ENCODE results near the gene SPRY2. TPM values are rescaled to one million over a fixed set of nuclear protein-coding genes. Genes with fewer than 3 reads are reported as not detected.

The SPRY2 gene
- total and polyA plus RNA-seq, 2 experiments from 2014 or later, result 11.8 to 22.3 TPM

GRCh38 chr13:80336370-80336769 is 4.6 kb downstream of the SPRY2 start:
- no peaks in the 10 kb centered on the region for H3K9me3 ChIP-seq (ENCODE audit: low read depth)
- peaks cover 94% of the 10 kb centered on the region for H3K79me2 ChIP-seq (ENCODE audit: insufficient read depth)
- peak overlapping the region; percentile 95 for H3K9ac ChIP-seq
- TF ChIP-seq EZH2phosphoT487 (IDR thresholded peaks at IDR 0.05; ENCODE audit: insufficient read depth, low read depth) (no peak), EZH2 (IDR thresholded peaks at IDR 0.05; ENCODE audit: insufficient read depth, poor library complexity, severe bottlenecking) (no peak)
- 28 to 39% methylated on average over 2 of the region's 2 CpGs for WGBS, 2 experiments (ENCODE audit: low coverage in 1 of 2, low lambda C conversion rate in 2 of 2, missing lambda C conversion rate in 2 of 2)
- peaks cover 30% of the 10 kb centered on the region for H3K36me3 ChIP-seq (ENCODE audit: low read depth)
- H3K27me3 ChIP-seq (replicated peaks; ENCODE audit: insufficient read depth), result no peaks in the 10 kb centered on the region
- peaks cover 28% of the 10 kb centered on the region for H3K4me1 ChIP-seq (ENCODE audit: insufficient read depth)
- H3K27ac ChIP-seq, result peak overlapping the region; percentile 95
- H3K4me3 ChIP-seq, result peak overlapping the region; percentile 100
- peak overlapping the region; percentile 93 for H3K4me2 ChIP-seq (ENCODE audit: unreplicated experiment)
- peaks cover 4% of the 10 kb centered on the region; the same call in 1 of the 2 replicates for H4K20me1 ChIP-seq (ENCODE audit: insufficient read depth)
- peaks cover 61% of the 10 kb centered on the region for H3F3A ChIP-seq (ENCODE audit: insufficient read depth)
- in situ Hi-C loops (cut with MboI), result no loop called here
- H2AFZ ChIP-seq, result no peak overlapping the region
- H3K9me2 ChIP-seq (ENCODE audit: insufficient read depth), result no peaks in the 10 kb centered on the region
- DNase-seq, result peak; percentile 57

GRCh38 chr13:80334597-80335260 is 6.2 kb downstream of the SPRY2 start:
- DNase-seq, result peak; percentile 65
- in situ Hi-C loops (cut with MboI), result no loop called here
- Histone ChIP-seq H3K4me1 (ENCODE audit: insufficient read depth) (peaks cover 28% of the 10 kb centered on the region), H2AFZ (no peak overlapping the region), H3K79me2 (ENCODE audit: insufficient read depth) (peaks cover 88% of the 10 kb centered on the region), H4K20me1 (ENCODE audit: insufficient read depth) (peaks cover 4% of the 10 kb centered on the region; the same call in 1 of the 2 replicates), H3K4me2 (ENCODE audit: unreplicated experiment) (peak overlapping the region; percentile 93), H3K9me3 (ENCODE audit: low read depth) (no peaks in the 10 kb centered on the region), H3K27me3 (replicated peaks; ENCODE audit: insufficient read depth) (no peaks in the 10 kb centered on the region), H3K36me3 (ENCODE audit: low read depth) (peaks cover 30% of the 10 kb centered on the region), H3K9ac (peak overlapping the region; percentile 95), H3K4me3 (peak overlapping the region; percentile 100), H3K27ac (peak overlapping the region; percentile 23), H3F3A (ENCODE audit: insufficient read depth) (peaks cover 71% of the 10 kb centered on the region), H3K9me2 (ENCODE audit: insufficient read depth) (no peaks in the 10 kb centered on the region)
- WGBS, 2 experiments (ENCODE audit: low coverage in 1 of 2, low lambda C conversion rate in 2 of 2, missing lambda C conversion rate in 2 of 2), result 10 to 12% methylated on average over 2 of the region's 2 CpGs
- no peak for TF ChIP-seq EZH2phosphoT487 (IDR thresholded peaks at IDR 0.05; ENCODE audit: insufficient read depth, low read depth)
- no peak for TF ChIP-seq EZH2 (IDR thresholded peaks at IDR 0.05; ENCODE audit: insufficient read depth, poor library complexity, severe bottlenecking)

- Histone ChIP-seq H3K9me3 (ENCODE audit: low read depth) (no peaks in the 10 kb centered on the region), H3K79me2 (ENCODE audit: insufficient read depth) (peaks cover 60% of the 10 kb centered on the region), H3F3A (ENCODE audit: insufficient read depth) (peaks cover 54% of the 10 kb centered on the region), H3K9me2 (ENCODE audit: insufficient read depth) (no peaks in the 10 kb centered on the region), H3K36me3 (ENCODE audit: low read depth) (peaks cover 27% of the 10 kb centered on the region), H2AFZ (no peak overlapping the region), H3K27ac (no peak overlapping the region), H3K9ac (no peak overlapping the region), H4K20me1 (ENCODE audit: insufficient read depth) (peaks cover 4% of the 10 kb centered on the region; the same call in 1 of the 2 replicates), H3K27me3 (replicated peaks; ENCODE audit: insufficient read depth) (no peaks in the 10 kb centered on the region), H3K4me3 (no peak overlapping the region), H3K4me2 (ENCODE audit: unreplicated experiment) (no peak overlapping the region), H3K4me1 (ENCODE audit: insufficient read depth) (peaks cover 28% of the 10 kb centered on the region)
- DNase-seq, result no peak
- TF ChIP-seq EZH2 (IDR thresholded peaks at IDR 0.05; ENCODE audit: insufficient read depth, poor library complexity, severe bottlenecking), result no peak
- no peak for TF ChIP-seq EZH2phosphoT487 (IDR thresholded peaks at IDR 0.05; ENCODE audit: insufficient read depth, low read depth)
- 99 to 100% methylated on average over 2 of the region's 2 CpGs for WGBS, 2 experiments (ENCODE audit: low coverage in 1 of 2, low lambda C conversion rate in 2 of 2, missing lambda C conversion rate in 2 of 2)
- in situ Hi-C loops (cut with MboI), result no loop called here
These were observed 8.9 kb downstream of the SPRY2 start for GRCh38 chr13:80331984-80332383.

GRCh38 chr13:80329250-80329649 is 11.7 kb downstream of the SPRY2 start:
- H3K27me3 ChIP-seq (replicated peaks; ENCODE audit: insufficient read depth), result no peaks in the 10 kb centered on the region
- no peak overlapping the region for H3K9ac ChIP-seq
- peaks cover 5% of the 10 kb centered on the region for H3K4me1 ChIP-seq (ENCODE audit: insufficient read depth)
- H3K36me3 ChIP-seq (ENCODE audit: low read depth), result peaks cover 8% of the 10 kb centered on the region; the same call in 1 of the 2 replicates
- peaks cover 32% of the 10 kb centered on the region for H3F3A ChIP-seq (ENCODE audit: insufficient read depth)
- no peak overlapping the region for H3K4me2 ChIP-seq (ENCODE audit: unreplicated experiment)
- in situ Hi-C loops (cut with MboI), result no loop called here
- no peak for TF ChIP-seq EZH2phosphoT487 (IDR thresholded peaks at IDR 0.05; ENCODE audit: insufficient read depth, low read depth)
- no peak for TF ChIP-seq EZH2 (IDR thresholded peaks at IDR 0.05; ENCODE audit: insufficient read depth, poor library complexity, severe bottlenecking)
- peaks cover 33% of the 10 kb centered on the region for H3K79me2 ChIP-seq (ENCODE audit: insufficient read depth)
- no peak overlapping the region for H3K4me3 ChIP-seq
- H3K9me3 ChIP-seq (ENCODE audit: low read depth), result no peaks in the 10 kb centered on the region
- no peak overlapping the region for H2AFZ ChIP-seq
- H3K9me2 ChIP-seq (ENCODE audit: insufficient read depth), result no peaks in the 10 kb centered on the region
- no peaks in the 10 kb centered on the region for H4K20me1 ChIP-seq (ENCODE audit: insufficient read depth)
- H3K27ac ChIP-seq, result no peak overlapping the region
- no peak for DNase-seq
